Skeletal muscle satellite cell (primary cell): ENCODE results near the gene PPM1J.

ENCODE experiments used
- H3K27me3 ChIP-seq: 2 replicates; pipeline ENCODE4 v1.7.0; 2013; ENCODE audit warnings: low read length; ENCODE audit not compliant: control insufficient read depth, insufficient read depth
- H3K36me3 ChIP-seq: 2 replicates; pipeline ENCODE4 v1.7.0; 2013; ENCODE audit warnings: mild to moderate bottlenecking, control low read depth, low read length; ENCODE audit not compliant: insufficient read depth
- H3K4me1 ChIP-seq: 2 replicates; pipeline ENCODE4 v1.7.0; 2013; ENCODE audit warnings: low read length; ENCODE audit not compliant: control insufficient read depth, insufficient read depth
- H3K4me2 ChIP-seq: 2 replicates; pipeline ENCODE4 v1.7.0; 2013; ENCODE audit warnings: mild to moderate bottlenecking, low read length
- H3K4me3 ChIP-seq: 2 replicates; pipeline ENCODE4 v1.7.0; 2013; ENCODE audit warnings: low read length
- H3K9ac ChIP-seq: 2 replicates; pipeline ENCODE4 v1.7.0; 2013; ENCODE audit warnings: mild to moderate bottlenecking, low read depth, low read length, moderate library complexity
- H3K9me3 ChIP-seq: replicated peaks from 2 replicates; pipeline ENCODE4 v1.7.0; 2013; ENCODE audit warnings: mild to moderate bottlenecking, control low read depth, low read length

PPM1J gene

DNA sequence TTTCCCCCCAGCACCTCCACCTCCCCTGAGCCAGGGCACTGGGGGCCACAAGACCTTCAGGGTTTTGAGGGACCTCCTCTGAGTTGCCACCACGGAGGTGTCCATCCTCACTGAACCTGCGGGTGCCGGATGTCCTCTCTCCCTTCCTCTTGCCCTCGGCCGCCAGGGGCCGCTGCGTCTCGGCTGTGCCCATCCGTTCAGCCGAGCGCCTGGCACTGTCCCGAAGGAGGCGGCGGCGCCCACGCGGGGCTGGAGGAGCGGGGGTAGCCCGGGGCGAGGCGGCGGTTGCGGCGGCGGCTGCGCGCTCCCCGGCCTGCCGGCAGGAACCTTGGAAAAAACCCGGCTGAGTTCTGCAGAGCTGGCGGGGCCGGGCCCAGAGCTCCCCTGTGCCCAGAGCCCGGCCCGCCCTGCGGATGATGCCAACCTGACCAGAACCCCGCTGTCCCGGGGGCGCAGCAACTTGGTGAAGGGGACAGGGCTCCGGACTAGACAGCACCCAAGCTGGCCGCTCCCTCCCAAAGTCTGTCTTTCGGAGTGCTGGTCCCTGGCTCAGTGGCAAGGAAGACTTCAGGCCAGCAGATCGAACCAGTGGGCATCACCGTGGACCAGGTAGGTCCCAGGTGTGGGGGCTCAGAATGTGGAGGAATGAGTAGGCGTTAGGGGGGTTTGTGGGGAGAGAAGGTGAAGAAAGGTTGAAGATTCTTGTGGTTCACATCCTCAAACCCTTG lies 3.7 kb upstream of the PPM1J start:
- no peaks in the 10 kb centered on the region for H3K27me3 ChIP-seq
- H3K4me2 ChIP-seq = peak overlapping the region; percentile 85
- H3K9me3 ChIP-seq = no peaks in the 10 kb centered on the region
- H3K36me3 ChIP-seq = no peaks in the 10 kb centered on the region
- peaks cover 16% of the 10 kb centered on the region for H3K4me1 ChIP-seq
- H3K4me3 ChIP-seq = peak overlapping the region; percentile 60
- peak overlapping the region; percentile 15 for H3K9ac ChIP-seq

DNA sequence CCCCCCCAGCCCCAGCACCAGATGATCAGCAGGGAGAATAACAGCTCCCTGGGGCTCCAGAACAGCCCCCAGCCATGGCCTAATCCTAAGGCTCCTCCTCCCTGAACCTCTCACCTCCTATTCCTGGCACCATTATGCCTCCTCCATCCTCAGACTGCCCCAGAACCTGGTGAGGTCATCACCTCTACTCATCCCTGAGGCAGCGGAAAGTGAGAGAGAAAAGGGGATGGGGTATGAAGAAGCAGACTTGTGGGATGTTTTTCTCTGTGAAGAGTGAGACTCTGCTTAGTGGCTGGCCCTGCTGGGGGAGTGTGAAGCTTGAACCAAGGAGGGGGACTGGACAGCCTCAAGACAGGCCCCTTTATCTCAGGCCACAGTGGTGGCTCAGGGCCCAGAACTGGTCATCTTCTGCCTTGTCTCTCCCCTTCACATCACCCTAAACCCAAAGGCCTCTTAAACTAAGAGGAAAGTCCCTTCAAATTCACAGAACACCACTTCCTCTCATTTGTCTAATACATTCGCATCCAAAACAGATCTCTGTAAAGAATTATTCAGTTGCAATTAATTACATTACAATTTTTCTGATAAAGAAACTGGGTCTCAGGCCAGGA lies 2.2 kb upstream of the PPM1J start:
- no peak overlapping the region for H3K9ac ChIP-seq
- no peak overlapping the region for H3K4me2 ChIP-seq
- no peaks in the 10 kb centered on the region for H3K9me3 ChIP-seq
- H3K4me3 ChIP-seq = no peak overlapping the region
- no peaks in the 10 kb centered on the region for H3K36me3 ChIP-seq
- no peaks in the 10 kb centered on the region for H3K27me3 ChIP-seq
- H3K4me1 ChIP-seq = peaks cover 17% of the 10 kb centered on the region

DNA sequence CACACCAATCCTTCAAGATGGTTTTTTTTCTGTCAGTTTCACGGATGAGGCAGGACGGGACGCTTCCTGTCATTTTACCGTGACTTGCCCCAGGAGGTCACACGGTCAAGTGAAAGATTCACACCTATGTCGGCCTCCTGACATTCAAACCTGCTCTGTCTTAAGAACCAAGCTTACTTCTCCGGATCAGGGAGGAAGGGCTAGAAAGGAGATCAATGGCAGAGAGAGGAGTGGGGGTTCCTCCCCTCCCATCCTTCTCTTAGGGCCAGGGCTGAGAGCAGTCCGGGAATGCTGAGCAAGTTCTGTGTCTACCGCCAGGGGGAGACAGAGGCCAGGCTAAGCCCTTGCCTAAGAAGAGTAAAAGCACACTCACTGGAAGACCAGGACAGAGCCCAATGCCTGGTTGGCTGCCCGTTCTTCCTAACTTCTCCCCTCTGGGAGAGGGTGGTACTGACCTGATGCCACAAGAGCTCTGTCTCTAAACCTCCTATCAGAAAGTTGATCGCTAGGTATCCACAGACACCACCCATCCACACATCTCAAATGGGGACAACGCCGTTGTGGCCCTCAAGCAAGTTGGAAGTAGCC lies 1.1 kb upstream of the PPM1J start:
- Histone ChIP-seq H3K9me3 (no peaks in the 10 kb centered on the region), H3K9ac (no peak overlapping the region), H3K36me3 (no peaks in the 10 kb centered on the region), H3K4me3 (peak overlapping the region; percentile 74), H3K27me3 (no peaks in the 10 kb centered on the region), H3K4me2 (peak overlapping the region; percentile 95), H3K4me1 (peaks cover 17% of the 10 kb centered on the region)

DNA sequence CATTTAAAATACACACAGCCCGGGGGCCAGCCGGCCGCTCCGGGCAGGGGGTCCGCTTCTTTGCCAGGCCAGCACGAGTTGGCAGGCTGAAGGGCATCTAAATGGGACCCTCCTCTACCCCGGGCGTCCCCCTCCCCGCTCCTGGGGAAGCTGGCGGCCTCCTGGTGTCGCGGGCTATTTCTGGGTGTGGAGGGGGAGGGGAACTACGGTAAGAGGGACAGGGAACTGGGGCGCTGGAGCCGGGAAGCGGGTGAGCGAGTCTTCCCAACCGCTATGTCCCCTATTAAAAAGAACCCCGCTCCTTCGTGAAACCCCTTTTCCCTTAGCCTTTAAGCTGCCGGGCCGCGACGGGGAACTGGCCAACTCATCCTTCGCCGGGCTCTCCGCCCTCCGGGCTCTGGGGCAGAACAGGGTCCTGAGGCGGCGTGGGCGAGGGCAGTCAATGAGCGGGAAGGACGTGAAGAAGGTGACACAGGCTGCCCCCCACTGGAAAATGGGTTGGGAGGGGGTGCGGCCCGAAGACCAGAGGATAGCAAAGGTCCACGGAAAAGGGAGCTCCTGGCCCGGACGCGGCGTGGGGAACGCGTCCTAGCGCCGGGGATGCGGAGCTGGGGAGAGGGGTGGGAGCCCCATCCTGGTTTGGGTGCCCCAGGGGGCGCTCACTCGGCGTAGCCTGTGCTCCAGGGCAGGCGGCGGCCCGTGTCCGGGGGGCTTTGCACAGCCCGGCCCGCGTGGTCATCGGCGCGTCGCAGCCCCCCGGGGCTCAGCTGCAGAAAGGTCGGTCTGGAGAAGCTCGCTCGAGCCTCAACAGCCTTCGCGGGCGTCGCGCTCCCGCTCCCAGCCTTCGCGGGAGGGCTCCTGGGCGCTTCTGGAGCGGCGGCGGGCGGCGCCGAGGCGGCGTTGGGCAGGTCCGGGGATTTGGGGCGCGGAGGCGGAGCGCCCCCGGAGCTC lies 544 bp downstream of the PPM1J start:
- H3K4me1 ChIP-seq = peaks cover 17% of the 10 kb centered on the region

DNA sequence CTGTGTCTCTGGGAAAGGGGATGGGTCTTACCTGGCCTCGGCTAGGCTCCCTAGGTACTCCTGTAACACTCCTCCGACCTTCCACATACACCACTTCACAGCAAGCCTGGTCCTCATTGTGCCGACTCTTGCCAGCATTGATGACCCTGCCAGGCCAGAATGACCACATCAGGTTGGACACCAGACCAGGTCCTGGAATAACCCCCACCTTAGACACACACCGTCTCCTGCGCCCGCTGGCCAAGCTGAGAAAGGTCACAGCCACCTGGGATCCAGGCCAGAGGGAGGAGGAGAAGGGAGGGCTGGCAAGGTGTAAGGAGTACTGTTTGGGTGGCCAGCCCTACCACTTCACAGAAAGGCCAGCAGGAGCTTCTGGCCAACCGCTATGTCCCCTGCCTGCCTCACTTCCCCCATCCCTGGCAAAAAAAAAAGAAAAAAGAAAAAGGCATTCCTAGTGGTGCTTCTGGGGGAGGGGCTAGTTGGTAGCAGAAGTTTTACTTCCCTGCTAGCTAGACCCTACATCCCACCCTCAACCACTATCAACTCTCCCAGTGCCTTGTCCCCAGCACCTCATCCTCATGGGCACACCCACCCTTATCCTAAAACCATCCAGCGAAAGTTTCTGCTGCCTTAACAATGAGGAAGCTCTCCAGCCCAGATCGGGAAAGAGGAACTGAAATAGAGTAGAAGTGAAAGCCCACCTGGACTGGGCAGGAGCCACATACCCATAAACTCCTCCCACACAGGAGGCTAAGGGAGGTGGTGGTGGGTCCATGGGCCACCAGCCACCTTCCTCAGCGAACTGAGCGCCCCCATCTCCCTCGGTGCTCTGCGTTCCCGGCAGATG lies 1.4 kb downstream of the PPM1J start:
- Histone ChIP-seq H3K9ac (peak overlapping the region; percentile 55), H3K9me3 (no peaks in the 10 kb centered on the region), H3K4me2 (peak overlapping the region; percentile 95), H3K36me3 (no peaks in the 10 kb centered on the region), H3K27me3 (no peaks in the 10 kb centered on the region), H3K4me3 (peak overlapping the region; percentile 74), H3K4me1 (peaks cover 17% of the 10 kb centered on the region)

More for the DNA sequence above, 544 bp downstream of the PPM1J start:
- no peaks in the 10 kb centered on the region for H3K9me3 ChIP-seq
- peak overlapping the region; percentile 55 for H3K9ac ChIP-seq
- H3K36me3 ChIP-seq = no peaks in the 10 kb centered on the region
- peak overlapping the region; percentile 74 for H3K4me3 ChIP-seq
- H3K4me2 ChIP-seq = peak overlapping the region; percentile 95
- H3K27me3 ChIP-seq = no peaks in the 10 kb centered on the region

DNA sequence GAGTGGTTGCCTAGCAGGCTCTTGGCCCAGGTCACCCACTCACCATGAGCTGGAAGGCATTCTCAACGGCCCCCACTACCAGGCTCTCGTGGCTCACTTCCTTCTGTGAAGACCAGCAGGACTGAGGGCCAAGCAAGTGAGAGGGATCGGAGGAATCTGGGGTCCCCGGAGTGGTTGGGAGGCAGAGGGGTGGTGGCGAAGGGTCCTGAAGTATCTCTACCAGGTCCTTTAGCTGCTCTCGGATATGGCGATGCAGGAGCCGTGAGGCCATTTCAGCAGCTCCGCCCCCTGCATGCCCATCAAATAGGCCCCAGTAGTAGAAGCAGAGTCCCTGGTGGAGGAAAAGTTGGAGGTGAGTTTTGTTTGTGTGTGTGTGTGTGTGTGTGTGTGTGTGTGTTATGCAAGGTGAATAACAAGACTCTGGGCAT lies 2.4 kb downstream of the PPM1J start:
- no peaks in the 10 kb centered on the region for H3K9me3 ChIP-seq
- no peak overlapping the region for H3K4me2 ChIP-seq
- H3K27me3 ChIP-seq = no peaks in the 10 kb centered on the region
- peaks cover 18% of the 10 kb centered on the region for H3K4me1 ChIP-seq
- no peak overlapping the region for H3K4me3 ChIP-seq
- no peaks in the 10 kb centered on the region for H3K36me3 ChIP-seq
- H3K9ac ChIP-seq = no peak overlapping the region

DNA sequence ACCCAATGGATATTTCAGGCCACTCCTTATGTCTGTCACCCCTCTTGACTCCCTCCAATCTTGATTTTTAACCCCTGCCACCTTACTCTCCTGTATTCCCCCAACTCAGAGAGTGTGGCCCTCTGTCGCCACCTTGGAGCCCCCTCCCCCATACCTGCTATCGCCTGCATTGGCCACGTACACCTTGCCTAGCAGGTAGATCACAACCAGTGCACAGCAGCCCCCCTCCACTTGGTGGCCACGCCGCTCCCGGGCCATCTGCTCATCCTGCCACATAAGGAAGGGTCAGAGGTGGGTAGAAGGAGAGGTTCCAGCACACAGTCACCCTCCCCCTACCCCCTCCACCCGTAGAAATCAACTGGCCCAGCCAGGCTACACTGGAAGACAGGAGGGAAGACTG lies 2.9 kb downstream of the PPM1J start:
- Histone ChIP-seq H3K27me3 (no peaks in the 10 kb centered on the region), H3K4me2 (no peak overlapping the region), H3K36me3 (no peaks in the 10 kb centered on the region), H3K4me3 (no peak overlapping the region), H3K9me3 (no peaks in the 10 kb centered on the region), H3K9ac (no peak overlapping the region), H3K4me1 (peaks cover 22% of the 10 kb centered on the region)

DNA sequence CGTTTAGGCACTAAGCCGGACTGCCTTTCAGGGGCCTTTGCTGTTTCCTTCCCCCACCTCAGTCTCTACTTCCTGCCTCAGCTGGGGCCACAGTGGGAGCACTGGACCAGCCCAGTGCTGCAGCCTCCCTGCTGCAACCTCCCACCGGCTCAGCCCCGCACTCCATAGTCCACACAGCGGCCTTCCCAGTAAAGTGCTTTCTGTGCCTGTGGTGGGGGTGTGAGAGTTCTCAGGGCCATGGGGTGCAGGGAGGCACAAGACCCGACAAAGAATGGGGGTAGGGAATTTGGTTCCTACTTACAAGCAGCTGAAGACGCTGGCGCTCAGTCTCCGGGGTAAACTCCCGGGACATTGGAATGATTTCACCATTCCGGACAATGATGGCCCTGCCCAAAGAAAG lies 3.5 kb downstream of the PPM1J start:
- Histone ChIP-seq H3K9ac (no peak overlapping the region), H3K9me3 (no peaks in the 10 kb centered on the region), H3K36me3 (no peaks in the 10 kb centered on the region), H3K4me1 (peaks cover 22% of the 10 kb centered on the region), H3K4me2 (no peak overlapping the region), H3K27me3 (no peaks in the 10 kb centered on the region), H3K4me3 (no peak overlapping the region)

DNA sequence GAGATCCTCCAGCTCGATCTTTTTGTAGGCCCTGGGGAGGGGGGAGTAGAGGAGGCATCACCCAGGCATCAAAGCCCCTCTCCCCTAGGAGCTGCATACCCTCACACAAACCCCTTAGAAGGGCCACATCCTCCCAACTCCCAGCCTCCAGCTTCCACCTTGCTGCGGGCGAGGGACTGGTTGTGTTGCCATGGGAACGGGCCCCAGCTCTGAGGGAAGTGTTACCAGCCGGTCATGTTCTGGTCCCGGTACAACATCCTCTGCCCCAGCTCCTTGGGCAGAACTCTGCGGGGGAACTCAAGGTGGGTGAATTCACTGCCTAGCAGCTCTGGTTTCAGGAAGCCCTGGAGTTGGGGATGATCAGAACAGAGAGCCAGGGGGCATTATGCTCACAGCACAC lies 4.1 kb downstream of the PPM1J start:
- Histone ChIP-seq H3K4me3 (no peak overlapping the region), H3K4me2 (no peak overlapping the region), H3K27me3 (no peaks in the 10 kb centered on the region)

DNA sequence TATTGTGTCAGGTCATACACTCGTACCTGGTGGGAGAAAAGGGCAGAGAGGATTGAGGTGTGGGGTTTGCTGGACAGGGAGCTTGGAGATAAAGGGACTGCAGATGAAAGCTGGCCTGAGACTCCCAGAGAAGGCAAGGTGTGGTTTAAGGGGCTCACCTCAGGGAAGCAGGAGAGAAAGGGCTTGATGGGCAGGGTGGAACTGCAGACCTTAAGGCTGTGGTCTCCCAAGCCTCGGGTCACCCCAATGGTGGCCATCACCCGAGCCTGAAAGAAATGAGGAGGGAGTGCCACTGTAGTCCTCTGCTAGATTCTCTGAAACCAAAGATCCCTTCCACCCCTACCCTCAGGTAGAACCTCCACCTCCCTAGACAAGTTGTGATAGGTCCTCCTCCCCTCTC lies 4.5 kb downstream of the PPM1J start:
- H3K4me2 ChIP-seq = no peak overlapping the region
- no peak overlapping the region for H3K9ac ChIP-seq
- H3K4me1 ChIP-seq = peaks cover 18% of the 10 kb centered on the region
- H3K9me3 ChIP-seq = no peaks in the 10 kb centered on the region
- no peaks in the 10 kb centered on the region for H3K27me3 ChIP-seq
- H3K36me3 ChIP-seq = no peaks in the 10 kb centered on the region
- H3K4me3 ChIP-seq = no peak overlapping the region

More for the DNA sequence above, 4.1 kb downstream of the PPM1J start:
- H3K4me1 ChIP-seq = peaks cover 22% of the 10 kb centered on the region
- H3K9me3 ChIP-seq = no peaks in the 10 kb centered on the region
- no peak overlapping the region for H3K9ac ChIP-seq
- H3K36me3 ChIP-seq = no peaks in the 10 kb centered on the region
